Ureter (tissue), 1 donor: ENCODE data around the gene CATSPERB. TPM values are rescaled to one million over a fixed set of nuclear protein-coding genes. Genes with fewer than 3 reads are reported as not detected.
A peak's percentile ranks its signal among the peaks of the same experiment; 100 is the strongest.
"Not testable (repeated sequence)": the region's sequence is repeated elsewhere in the genome, so short reads cannot be mapped to it uniquely, and the experiment has no call there.

Experiments
- DNase-seq: peaks from one replicate; pipeline ENCODE4 v3.0.0-alpha.2; 2020; ENCODE audit warnings: low spot score
- total RNA-seq: library from RNA; stranded (reverse); gene quantifications from one replicate; pipeline ENCODE4 v1.2.4, GENCODE V29; 2023
- donor health status: DM: yes; HTN: yes; CAD: no.

CATSPERB gene
- 7.3 TPM for total RNA-seq

- DNase-seq = no peak
These were observed at the start of gene CATSPERB for GRCh38 chr14:91731986-91732385. CATSPERB (minus strand) TSS chr14:91732086; CDS start chr14:91729479, 2,607 bp downstream.

GRCh38 chr14:91780452-91780851 lies 48.6 kb upstream of the CATSPERB start:
- no peak for DNase-seq

- no peak for DNase-seq
These were observed 46.3 kb upstream of the CATSPERB start for GRCh38 chr14:91778217-91778616.

- no peak for DNase-seq
These were observed 42.5 kb upstream of the CATSPERB start for GRCh38 chr14:91774140-91775096.

- DNase-seq = no peak
These were observed 38.3 kb upstream of the CATSPERB start for GRCh38 chr14:91770185-91770584.

- no peak for DNase-seq
These were observed 23.8 kb upstream of the CATSPERB start for GRCh38 chr14:91755570-91756295.

- DNase-seq = no peak
These were observed 22.9 kb upstream of the CATSPERB start for GRCh38 chr14:91754819-91755218.

- DNase-seq = no peak
These were observed 22.3 kb upstream of the CATSPERB start for GRCh38 chr14:91754185-91754584.

GRCh38 chr14:91753501-91754128 lies 21.7 kb upstream of the CATSPERB start:
- no peak for DNase-seq

- DNase-seq = no peak
These were observed 21.1 kb upstream of the CATSPERB start for GRCh38 chr14:91752961-91753360.

- no peak for DNase-seq
These were observed 19.8 kb upstream of the CATSPERB start for GRCh38 chr14:91751719-91752118.

GRCh38 chr14:91750634-91751198 lies 18.8 kb upstream of the CATSPERB start:
- DNase-seq = no peak

GRCh38 chr14:91749868-91750267 lies 18.0 kb upstream of the CATSPERB start:
- no peak for DNase-seq

- no peak for DNase-seq
These were observed 16.2 kb upstream of the CATSPERB start for GRCh38 chr14:91748049-91748448.

GRCh38 chr14:91745344-91745743 lies 13.5 kb upstream of the CATSPERB start:
- no peak for DNase-seq

- DNase-seq = peak; percentile 62
These were observed 12.2 kb upstream of the CATSPERB start for GRCh38 chr14:91744068-91744480.

GRCh38 chr14:91743305-91743653 lies 11.4 kb upstream of the CATSPERB start:
- DNase-seq = no peak

GRCh38 chr14:91742621-91743304 lies 10.9 kb upstream of the CATSPERB start:
- DNase-seq = no peak

GRCh38 chr14:91739867-91740266 lies 8.0 kb upstream of the CATSPERB start:
- DNase-seq = not testable (repeated sequence)

- DNase-seq = no peak
These were observed 5.7 kb upstream of the CATSPERB start for GRCh38 chr14:91737619-91738018.

GRCh38 chr14:91732859-91733477 lies 1.1 kb upstream of the CATSPERB start:
- DNase-seq = no peak
